Measurements from ENCODE around the gene WFIKKN2. TPM values are rescaled to one million over a fixed set of nuclear protein-coding genes. Genes with fewer than 3 reads are reported as not detected.

The WFIKKN2 gene
- total RNA-seq, 1 donor from 2014 or later, result 0.07 TPM

- H3K4me3 Mint-ChIP-seq (ENCODE audit: unreplicated experiment), result no peak overlapping the region
These were observed 48.6 kb downstream of the WFIKKN2 start for GRCh38 chr17:50883850-50884438.

GRCh38 chr17:50884439-50885311, 49.3 kb downstream of the WFIKKN2 start:
- H3K4me3 Mint-ChIP-seq (ENCODE audit: unreplicated experiment), result no peak overlapping the region

More at GRCh38 chr17:50883850-50884438, 48.6 kb downstream of the WFIKKN2 start:
- no peak for FAIRE-seq
- Mint-ChIP-seq H3K9me3 (ENCODE audit: unreplicated experiment) (peaks cover 3% of the 10 kb centered on the region), H3K4me1 (ENCODE audit: low read depth, unreplicated experiment) (peaks cover 16% of the 10 kb centered on the region), H3K27me3 (ENCODE audit: low read depth, unreplicated experiment) (peaks cover 4% of the 10 kb centered on the region), H3K27ac (ENCODE audit: unreplicated experiment) (no peak overlapping the region), H3K36me3 (ENCODE audit: low read depth, unreplicated experiment) (no peaks in the 10 kb centered on the region)
- Histone ChIP-seq H3K27ac (ENCODE audit: low read depth, low read length) (no peak overlapping the region), H3K27me3 (ENCODE audit: insufficient read depth, low read length) (no peaks in the 10 kb centered on the region), H3K4me2 (ENCODE audit: low read length) (no peak overlapping the region), H3K9ac (ENCODE audit: low read length) (no peak overlapping the region), H3K4me1 (ENCODE audit: insufficient read depth, low read length) (peaks cover 3% of the 10 kb centered on the region), H3K9me3 (ENCODE audit: insufficient read depth, low read depth, low read length) (peaks cover 3% of the 10 kb centered on the region), H3K36me3 (ENCODE audit: insufficient read depth, low read length) (no peaks in the 10 kb centered on the region), H3K4me3 (ENCODE audit: insufficient read depth, low read depth, low read length) (no peak overlapping the region), H4K20me1 (ENCODE audit: insufficient read depth, low read length) (no peaks in the 10 kb centered on the region), H3K79me2 (ENCODE audit: insufficient read depth, low read length) (no peaks in the 10 kb centered on the region), H2AFZ (ENCODE audit: low read depth, low read length) (no peak overlapping the region)
- DNase-seq (ENCODE audit: low read depth), result no peak
- TF ChIP-seq, protein P1, sequence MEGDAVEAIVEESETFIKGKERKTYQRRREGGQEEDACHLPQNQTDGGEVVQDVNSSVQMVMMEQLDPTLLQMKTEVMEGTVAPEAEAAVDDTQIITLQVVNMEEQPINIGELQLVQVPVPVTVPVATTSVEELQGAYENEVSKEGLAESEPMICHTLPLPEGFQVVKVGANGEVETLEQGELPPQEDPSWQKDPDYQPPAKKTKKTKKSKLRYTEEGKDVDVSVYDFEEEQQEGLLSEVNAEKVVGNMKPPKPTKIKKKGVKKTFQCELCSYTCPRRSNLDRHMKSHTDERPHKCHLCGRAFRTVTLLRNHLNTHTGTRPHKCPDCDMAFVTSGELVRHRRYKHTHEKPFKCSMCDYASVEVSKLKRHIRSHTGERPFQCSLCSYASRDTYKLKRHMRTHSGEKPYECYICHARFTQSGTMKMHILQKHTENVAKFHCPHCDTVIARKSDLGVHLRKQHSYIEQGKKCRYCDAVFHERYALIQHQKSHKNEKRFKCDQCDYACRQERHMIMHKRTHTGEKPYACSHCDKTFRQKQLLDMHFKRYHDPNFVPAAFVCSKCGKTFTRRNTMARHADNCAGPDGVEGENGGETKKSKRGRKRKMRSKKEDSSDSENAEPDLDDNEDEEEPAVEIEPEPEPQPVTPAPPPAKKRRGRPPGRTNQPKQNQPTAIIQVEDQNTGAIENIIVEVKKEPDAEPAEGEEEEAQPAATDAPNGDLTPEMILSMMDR (IDR thresholded peaks at IDR 0.05; ENCODE audit: insufficient read depth, low read depth, low read length), result no peak

More at GRCh38 chr17:50884439-50885311, 49.3 kb downstream of the WFIKKN2 start:
- no peak overlapping the region for H3K4me2 ChIP-seq (ENCODE audit: low read length)
- peak overlapping the region; percentile 51 for H3K27ac Mint-ChIP-seq (ENCODE audit: unreplicated experiment)
- FAIRE-seq, result no peak
- no peak overlapping the region for H3K27ac ChIP-seq (ENCODE audit: low read depth, low read length)
- no peaks in the 10 kb centered on the region for H3K36me3 Mint-ChIP-seq (ENCODE audit: low read depth, unreplicated experiment)
- H3K79me2 ChIP-seq (ENCODE audit: insufficient read depth, low read length), result no peaks in the 10 kb centered on the region
- peaks cover 3% of the 10 kb centered on the region for H3K9me3 Mint-ChIP-seq (ENCODE audit: unreplicated experiment)
- DNase-seq (ENCODE audit: low read depth), result peak; percentile 52
- no peak overlapping the region for H3K4me3 ChIP-seq (ENCODE audit: insufficient read depth, low read depth, low read length)
- H3K36me3 ChIP-seq (ENCODE audit: insufficient read depth, low read length), result no peaks in the 10 kb centered on the region
- TF ChIP-seq, protein P1 (IDR thresholded peaks at IDR 0.05; ENCODE audit: insufficient read depth, low read depth, low read length), result no peak
- TF ChIP-seq EZH2 (IDR thresholded peaks at IDR 0.05; ENCODE audit: insufficient read depth, low read length), result no peak
- no peak overlapping the region for H3K9ac ChIP-seq (ENCODE audit: low read length)
- no peaks in the 10 kb centered on the region for H3K27me3 ChIP-seq (ENCODE audit: insufficient read depth, low read length)
- no peaks in the 10 kb centered on the region for H4K20me1 ChIP-seq (ENCODE audit: insufficient read depth, low read length)
- H3K4me1 Mint-ChIP-seq (ENCODE audit: low read depth, unreplicated experiment), result peaks cover 16% of the 10 kb centered on the region
- peaks cover 4% of the 10 kb centered on the region for H3K27me3 Mint-ChIP-seq (ENCODE audit: low read depth, unreplicated experiment)
- H3K4me1 ChIP-seq (ENCODE audit: insufficient read depth, low read length), result peaks cover 3% of the 10 kb centered on the region
- H2AFZ ChIP-seq (ENCODE audit: low read depth, low read length), result no peak overlapping the region
- H3K9me3 ChIP-seq (ENCODE audit: insufficient read depth, low read depth, low read length), result peaks cover 3% of the 10 kb centered on the region
